GM12872 (cell line): ENCODE data around the gene POFUT1.

Experiments used
- TF ChIP-seq, protein P1 (sequence below): IDR thresholded peaks from 3 replicates; pipeline ENCODE4 v1.5.1; 2011; ENCODE audit warnings: low read depth, mild to moderate bottlenecking, low read length, moderate library complexity; ENCODE audit not compliant: insufficient read depth

POFUT1 gene

DNA sequence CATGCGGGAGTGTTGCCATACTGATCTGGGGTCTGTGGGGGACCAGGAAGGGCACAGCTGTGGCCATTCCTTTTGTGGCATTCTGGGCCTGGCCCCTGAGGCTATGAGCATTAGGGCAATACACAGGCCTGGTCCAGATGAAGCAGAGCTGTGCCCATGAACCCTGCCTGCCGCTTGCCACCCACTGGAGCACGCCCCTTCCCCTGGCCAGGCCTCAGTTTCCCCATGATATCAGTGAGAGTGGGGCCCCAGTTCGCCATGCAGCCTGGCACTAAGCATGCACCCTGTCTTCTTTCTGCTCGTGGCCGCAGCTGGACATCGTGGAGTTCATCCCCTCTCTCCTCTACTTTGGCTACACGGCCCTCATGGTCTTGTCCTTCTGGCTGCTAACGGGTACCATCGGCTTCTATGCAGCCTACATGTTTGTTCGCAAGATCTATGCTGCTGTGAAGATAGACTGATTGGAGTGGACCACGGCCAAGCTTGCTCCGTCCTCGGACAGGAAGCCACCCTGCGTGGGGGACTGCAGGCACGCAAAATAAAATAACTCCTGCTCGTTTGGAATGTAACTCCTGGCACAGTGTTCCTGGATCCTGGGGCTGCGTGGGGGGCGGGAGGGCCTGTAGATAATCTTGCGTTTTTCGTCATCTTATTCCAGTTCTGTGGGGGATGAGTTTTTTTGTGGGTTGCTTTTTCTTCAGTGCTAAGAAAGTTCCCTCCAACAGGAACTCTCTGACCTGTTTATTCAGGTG is 42.5 kb upstream of the POFUT1 start:
- TF ChIP-seq, protein P1, sequence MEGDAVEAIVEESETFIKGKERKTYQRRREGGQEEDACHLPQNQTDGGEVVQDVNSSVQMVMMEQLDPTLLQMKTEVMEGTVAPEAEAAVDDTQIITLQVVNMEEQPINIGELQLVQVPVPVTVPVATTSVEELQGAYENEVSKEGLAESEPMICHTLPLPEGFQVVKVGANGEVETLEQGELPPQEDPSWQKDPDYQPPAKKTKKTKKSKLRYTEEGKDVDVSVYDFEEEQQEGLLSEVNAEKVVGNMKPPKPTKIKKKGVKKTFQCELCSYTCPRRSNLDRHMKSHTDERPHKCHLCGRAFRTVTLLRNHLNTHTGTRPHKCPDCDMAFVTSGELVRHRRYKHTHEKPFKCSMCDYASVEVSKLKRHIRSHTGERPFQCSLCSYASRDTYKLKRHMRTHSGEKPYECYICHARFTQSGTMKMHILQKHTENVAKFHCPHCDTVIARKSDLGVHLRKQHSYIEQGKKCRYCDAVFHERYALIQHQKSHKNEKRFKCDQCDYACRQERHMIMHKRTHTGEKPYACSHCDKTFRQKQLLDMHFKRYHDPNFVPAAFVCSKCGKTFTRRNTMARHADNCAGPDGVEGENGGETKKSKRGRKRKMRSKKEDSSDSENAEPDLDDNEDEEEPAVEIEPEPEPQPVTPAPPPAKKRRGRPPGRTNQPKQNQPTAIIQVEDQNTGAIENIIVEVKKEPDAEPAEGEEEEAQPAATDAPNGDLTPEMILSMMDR: no peak

DNA sequence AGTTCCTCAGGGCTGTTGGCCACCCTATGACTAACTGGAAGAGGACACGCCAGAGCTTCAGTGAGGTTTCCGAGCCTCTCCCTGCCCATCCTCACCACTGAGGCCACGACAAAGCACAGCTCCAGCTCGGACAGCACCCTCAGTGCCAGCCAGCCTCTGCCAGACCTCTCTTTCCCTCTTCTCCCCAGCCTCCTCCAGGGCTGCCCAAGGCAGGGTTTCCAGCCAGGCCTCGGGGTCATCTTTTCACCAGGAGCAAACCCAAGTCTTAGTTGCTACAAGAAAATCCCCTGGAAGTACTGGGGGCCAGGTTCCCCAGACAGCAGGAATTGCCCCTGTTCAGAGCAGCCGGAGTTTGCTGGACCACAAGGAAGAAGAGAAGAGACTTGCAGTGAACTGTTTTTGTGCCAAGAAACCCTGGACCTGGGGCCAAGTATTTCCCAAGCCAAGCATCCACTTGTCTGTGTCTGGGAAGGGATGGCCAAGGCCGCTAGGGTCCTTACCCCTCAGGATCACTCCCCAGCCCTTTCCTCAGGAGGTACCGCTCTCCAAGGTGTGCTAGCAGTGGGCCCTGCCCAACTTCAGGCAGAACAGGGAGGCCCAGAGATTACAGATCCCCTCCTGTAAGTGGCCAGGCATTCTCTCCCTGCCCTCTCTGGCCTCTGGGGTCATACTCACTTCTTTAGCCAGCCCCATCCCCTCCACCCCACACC is 41.7 kb upstream of the POFUT1 start:
- TF ChIP-seq, protein P1: no peak

DNA sequence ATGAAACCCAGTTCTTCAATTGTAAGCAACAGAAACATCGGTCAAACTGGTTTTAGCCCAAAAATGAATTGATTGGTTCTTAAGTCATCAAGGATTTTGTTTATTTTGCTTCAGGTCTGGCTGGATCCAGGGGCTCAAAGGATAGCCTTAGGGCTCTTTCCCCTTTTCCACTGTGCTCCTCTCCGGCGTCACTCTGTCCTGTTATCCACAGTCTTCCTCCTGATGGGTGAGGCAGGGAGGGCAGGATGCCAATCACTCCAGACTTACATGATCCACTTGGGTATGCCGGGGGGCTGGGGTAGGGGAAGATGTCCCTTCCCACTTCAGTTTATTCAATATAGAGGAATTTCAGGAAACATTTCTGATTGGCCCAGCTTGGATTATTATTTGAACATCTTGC is 40.1 kb upstream of the POFUT1 start:
- TF ChIP-seq, protein P1: no peak

DNA sequence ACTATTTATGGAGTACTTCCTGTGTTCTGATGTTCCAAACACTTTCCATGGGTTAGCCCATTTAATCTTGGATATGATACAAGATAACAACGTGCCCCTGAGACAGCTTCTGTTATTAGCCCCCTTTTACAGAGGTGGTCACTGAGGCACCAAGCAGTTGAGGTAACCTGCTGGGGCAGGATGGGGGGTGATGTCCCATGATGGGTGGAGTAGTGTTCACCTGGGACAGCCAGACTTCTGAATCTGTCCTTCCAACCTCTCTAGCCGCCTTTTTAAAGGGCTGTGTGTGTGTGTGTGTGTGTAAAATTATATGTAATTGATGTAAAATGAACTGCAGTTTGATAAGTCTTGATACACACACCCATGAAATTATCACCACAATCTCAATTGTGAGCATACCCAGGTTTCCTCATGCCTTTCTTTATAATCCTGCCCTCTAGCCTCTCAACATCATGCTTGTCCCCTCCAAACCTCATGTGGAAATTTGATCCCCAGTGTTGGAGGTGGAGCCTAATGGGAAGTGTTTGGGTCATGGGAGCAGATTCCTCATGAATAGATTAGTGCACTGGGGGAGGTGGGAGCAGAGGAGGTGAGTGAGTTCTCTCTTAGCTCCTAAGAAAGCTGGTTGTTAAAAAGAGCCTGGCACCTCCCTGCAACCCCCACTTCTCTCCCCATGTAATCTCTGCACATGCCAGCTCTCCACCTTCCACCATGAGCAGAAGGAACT is 39.3 kb upstream of the POFUT1 start:
- TF ChIP-seq, protein P1: no peak

DNA sequence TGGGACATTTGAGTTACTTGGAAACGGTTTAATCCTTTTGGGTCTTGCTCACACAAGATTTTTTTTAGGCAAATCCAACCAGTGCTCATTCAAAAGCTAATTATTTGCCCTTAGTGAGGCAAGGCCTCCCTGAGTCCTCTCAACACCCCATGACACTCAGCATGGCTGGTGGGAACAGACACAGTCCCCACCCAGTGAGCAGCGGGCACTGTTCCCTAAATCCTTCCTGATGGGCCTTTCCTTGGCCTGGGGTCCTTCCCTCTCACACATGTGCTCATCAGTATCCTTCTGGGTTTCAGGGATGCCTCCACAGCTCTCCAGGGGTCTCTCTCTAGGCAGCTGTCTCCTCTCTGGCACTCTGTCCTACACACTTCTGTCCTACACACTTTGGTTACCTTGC is 28.2 kb upstream of the POFUT1 start:
- TF ChIP-seq, protein P1: no peak

DNA sequence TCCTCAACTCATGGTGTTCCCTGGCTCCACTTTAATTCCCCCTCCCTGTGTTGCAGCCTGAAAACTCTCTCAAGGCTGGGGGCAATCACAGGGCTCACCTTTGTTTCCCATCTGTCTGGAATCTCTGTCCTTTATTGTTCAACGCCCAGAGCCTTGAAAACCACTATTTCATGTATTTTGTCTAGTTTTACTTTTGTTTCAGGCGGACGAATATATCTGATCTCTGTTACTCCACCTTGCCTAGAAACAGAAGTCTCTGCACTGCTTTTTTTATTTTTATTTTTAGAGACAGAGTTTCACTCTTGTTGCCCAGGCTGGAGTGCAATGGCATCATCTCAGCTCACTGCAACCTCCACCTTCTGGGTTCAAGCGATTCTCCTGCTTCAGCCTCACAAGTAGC is 27.7 kb upstream of the POFUT1 start:
- TF ChIP-seq, protein P1: no peak

DNA sequence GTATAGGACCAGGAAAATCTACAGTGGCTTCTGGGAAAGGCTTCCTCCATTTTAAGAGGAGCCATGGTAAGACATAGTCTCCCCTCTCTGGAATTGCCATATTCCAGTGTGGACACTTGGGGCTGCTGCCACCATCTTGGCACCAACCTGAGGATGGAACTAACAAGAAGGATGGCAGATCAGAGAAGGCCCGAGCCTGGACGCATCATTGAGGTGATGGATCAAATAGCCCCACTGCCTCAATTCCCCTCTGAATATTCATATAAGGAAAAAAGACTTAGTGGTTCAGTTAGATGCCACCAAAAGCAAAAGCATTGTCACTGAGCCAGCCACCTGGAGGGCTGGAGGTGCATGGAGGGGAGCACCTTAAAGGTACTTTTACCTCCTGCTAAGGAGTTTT is 26.1 kb upstream of the POFUT1 start:
- TF ChIP-seq, protein P1: no peak
